GM12878 (cell line): ENCODE data around the gene ATP6V0A1. TPM values are rescaled to one million over a fixed set of nuclear protein-coding genes. Genes with fewer than 3 reads are reported as not detected.

Experiments
- FOXK2 ChIP-seq: fragments of 450-650 bp; IDR thresholded peaks from 2 replicates; pipeline ENCODE4 v1.6.1; 2017; ENCODE audit warnings: mild to moderate bottlenecking, moderate library complexity
- KDM1A ChIP-seq: fragments of 200-600 bp; sonication (generic); IDR thresholded peaks from 2 replicates; pipeline ENCODE4 v1.6.1; 2016; ENCODE audit warnings: borderline replicate concordance
- NFIC ChIP-seq: IDR thresholded peaks from 2 replicates; pipeline ENCODE4 v1.6.1; 2012; ENCODE audit warnings: low read depth, mild to moderate bottlenecking, inconsistent platforms, low read length, moderate library complexity
- WRNIP1 ChIP-seq: IDR thresholded peaks from 2 replicates; pipeline ENCODE4 v1.6.1; 2011; ENCODE audit warnings: low read depth, low read length, improper control_type of control experiment, borderline replicate concordance
- polyA plus RNA-seq, 11 experiments: library from polyadenylated mRNA; depleted of rRNA in 4 of 11; unstranded in 6 of 11; stranded (reverse) in 5 of 11; fragments of >200 nt; fragmentation: Nextera tagmentation in 4 of 11; fragmentation: Illumina TruSeq in 1 of 11; extraction: Ambion mirVana in 4 of 11; extraction: Trizol in 1 of 11; gene quantifications; 1 replicate in 1 of 11; 2 replicates in 10 of 11; pipeline versions ENCODE4 v1.2.1 to v1.2.3, GENCODE V29; 2011 to 2016; ENCODE audit warnings: inconsistent platforms in 2 of 11, missing spikeins in 2 of 11, low read depth in 1 of 11
- total RNA-seq, 4 experiments: library from RNA; depleted of rRNA in 3 of 4; stranded (reverse); fragments of >200 nt in 3 of 4; fragmentation: Illumina TruSeq in 1 of 4; extraction: Trizol in 1 of 4; gene quantifications; 2 replicates each; pipeline versions ENCODE4 v1.2.1 to v1.2.3, GENCODE V29; 2013 to 2021
- TF ChIP-seq, protein P1 (sequence below): fragments of 450-650 bp; formaldehyde crosslinking; IDR thresholded peaks from 2 replicates; pipeline ENCODE4 v1.5.0; 2022; ENCODE audit warnings: mild to moderate bottlenecking, missing genetic modification characterization
- TF ChIP-seq, protein P2 (sequence below): fragments of 450-650 bp; formaldehyde crosslinking; IDR thresholded peaks from 2 replicates; pipeline ENCODE4 v1.4.0; 2022; ENCODE audit warnings: mild to moderate bottlenecking, moderate library complexity
- TF ChIP-seq, protein P3 (sequence below): IDR thresholded peaks from 2 replicates; pipeline ENCODE4 v1.6.1; 2012; ENCODE audit warnings: improper control_type of control experiment, low read depth, low read length; ENCODE audit not compliant: insufficient replicate concordance

The ATP6V0A1 gene
- total and polyA plus RNA-seq, 10 of the 15 experiments (the other 5 are each of a cell fraction or from before 2014, with no cell fraction given): 3.0 to 76.6 (median 30.9) TPM

DNA sequence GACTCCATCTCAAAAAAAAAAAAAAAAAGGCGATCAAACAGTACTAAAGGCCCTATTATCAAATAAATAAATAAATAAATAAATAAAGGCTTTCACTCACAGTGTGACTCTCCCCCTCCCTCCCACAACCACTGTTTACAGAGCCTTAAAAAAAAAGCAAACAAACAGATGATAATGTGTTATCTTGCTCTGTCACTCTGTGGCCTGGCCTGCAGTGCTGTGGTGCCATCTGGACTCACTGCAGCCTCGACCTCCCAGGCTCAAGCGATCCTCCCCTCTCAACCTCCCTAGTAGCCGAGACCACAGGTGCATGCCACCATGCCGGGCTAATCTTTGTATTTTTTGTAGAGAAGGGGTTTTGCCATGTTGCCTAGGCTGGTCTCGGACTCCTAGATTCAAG is 69.3 kb downstream of the ATP6V0A1 start (continued):
- TF ChIP-seq, protein P1, sequence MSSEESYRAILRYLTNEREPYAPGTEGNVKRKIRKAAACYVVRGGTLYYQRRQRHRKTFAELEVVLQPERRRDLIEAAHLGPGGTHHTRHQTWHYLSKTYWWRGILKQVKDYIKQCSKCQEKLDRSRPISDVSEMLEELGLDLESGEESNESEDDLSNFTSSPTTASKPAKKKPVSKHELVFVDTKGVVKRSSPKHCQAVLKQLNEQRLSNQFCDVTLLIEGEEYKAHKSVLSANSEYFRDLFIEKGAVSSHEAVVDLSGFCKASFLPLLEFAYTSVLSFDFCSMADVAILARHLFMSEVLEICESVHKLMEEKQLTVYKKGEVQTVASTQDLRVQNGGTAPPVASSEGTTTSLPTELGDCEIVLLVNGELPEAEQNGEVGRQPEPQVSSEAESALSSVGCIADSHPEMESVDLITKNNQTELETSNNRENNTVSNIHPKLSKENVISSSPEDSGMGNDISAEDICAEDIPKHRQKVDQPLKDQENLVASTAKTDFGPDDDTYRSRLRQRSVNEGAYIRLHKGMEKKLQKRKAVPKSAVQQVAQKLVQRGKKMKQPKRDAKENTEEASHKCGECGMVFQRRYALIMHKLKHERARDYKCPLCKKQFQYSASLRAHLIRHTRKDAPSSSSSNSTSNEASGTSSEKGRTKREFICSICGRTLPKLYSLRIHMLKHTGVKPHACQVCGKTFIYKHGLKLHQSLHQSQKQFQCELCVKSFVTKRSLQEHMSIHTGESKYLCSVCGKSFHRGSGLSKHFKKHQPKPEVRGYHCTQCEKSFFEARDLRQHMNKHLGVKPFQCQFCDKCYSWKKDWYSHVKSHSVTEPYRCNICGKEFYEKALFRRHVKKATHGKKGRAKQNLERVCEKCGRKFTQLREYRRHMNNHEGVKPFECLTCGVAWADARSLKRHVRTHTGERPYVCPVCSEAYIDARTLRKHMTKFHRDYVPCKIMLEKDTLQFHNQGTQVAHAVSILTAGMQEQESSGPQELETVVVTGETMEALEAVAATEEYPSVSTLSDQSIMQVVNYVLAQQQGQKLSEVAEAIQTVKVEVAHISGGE (CRISPR knock-in tag): no peak
- TF ChIP-seq, protein P2, sequence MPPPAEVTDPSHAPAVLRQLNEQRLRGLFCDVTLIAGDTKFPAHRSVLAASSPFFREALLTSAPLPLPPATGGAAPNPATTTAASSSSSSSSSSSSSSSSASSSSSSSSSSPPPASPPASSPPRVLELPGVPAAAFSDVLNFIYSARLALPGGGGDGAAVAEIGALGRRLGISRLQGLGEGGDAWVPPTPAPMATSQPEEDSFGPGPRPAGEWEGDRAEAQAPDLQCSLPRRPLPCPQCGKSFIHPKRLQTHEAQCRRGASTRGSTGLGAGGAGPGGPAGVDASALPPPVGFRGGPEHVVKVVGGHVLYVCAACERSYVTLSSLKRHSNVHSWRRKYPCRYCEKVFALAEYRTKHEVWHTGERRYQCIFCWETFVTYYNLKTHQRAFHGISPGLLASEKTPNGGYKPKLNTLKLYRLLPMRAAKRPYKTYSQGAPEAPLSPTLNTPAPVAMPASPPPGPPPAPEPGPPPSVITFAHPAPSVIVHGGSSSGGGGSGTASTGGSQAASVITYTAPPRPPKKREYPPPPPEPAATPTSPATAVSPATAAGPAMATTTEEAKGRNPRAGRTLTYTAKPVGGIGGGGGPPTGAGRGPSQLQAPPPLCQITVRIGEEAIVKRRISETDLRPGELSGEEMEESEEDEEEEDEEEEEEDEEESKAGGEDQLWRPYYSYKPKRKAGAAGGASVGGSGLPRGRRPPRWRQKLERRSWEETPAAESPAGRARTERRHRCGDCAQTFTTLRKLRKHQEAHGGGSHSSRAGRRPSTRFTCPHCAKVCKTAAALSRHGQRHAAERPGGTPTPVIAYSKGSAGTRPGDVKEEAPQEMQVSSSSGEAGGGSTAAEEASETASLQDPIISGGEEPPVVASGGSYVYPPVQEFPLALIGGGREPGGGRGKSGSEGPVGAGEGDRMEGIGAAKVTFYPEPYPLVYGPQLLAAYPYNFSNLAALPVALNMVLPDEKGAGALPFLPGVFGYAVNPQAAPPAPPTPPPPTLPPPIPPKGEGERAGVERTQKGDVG (CRISPR knock-in tag): no peak
- TF ChIP-seq KDM1A (no peak), FOXK2 (no peak), WRNIP1 (no peak), NFIC (no peak)
- TF ChIP-seq, protein P3, sequence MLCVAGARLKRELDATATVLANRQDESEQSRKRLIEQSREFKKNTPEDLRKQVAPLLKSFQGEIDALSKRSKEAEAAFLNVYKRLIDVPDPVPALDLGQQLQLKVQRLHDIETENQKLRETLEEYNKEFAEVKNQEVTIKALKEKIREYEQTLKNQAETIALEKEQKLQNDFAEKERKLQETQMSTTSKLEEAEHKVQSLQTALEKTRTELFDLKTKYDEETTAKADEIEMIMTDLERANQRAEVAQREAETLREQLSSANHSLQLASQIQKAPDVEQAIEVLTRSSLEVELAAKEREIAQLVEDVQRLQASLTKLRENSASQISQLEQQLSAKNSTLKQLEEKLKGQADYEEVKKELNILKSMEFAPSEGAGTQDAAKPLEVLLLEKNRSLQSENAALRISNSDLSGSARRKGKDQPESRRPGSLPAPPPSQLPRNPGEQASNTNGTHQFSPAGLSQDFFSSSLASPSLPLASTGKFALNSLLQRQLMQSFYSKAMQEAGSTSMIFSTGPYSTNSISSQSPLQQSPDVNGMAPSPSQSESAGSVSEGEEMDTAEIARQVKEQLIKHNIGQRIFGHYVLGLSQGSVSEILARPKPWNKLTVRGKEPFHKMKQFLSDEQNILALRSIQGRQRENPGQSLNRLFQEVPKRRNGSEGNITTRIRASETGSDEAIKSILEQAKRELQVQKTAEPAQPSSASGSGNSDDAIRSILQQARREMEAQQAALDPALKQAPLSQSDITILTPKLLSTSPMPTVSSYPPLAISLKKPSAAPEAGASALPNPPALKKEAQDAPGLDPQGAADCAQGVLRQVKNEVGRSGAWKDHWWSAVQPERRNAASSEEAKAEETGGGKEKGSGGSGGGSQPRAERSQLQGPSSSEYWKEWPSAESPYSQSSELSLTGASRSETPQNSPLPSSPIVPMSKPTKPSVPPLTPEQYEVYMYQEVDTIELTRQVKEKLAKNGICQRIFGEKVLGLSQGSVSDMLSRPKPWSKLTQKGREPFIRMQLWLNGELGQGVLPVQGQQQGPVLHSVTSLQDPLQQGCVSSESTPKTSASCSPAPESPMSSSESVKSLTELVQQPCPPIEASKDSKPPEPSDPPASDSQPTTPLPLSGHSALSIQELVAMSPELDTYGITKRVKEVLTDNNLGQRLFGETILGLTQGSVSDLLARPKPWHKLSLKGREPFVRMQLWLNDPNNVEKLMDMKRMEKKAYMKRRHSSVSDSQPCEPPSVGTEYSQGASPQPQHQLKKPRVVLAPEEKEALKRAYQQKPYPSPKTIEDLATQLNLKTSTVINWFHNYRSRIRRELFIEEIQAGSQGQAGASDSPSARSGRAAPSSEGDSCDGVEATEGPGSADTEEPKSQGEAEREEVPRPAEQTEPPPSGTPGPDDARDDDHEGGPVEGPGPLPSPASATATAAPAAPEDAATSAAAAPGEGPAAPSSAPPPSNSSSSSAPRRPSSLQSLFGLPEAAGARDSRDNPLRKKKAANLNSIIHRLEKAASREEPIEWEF: no peak
